Lung (tissue), 12 donors: Measurements from ENCODE around the gene OGG1. TPM values are rescaled to one million over a fixed set of nuclear protein-coding genes. Genes with fewer than 3 reads are reported as not detected.

Source experiments
- ATAC-seq: fragments of 200-7000 bp; cut with Tn5 transposase; one replicate; pipeline ENCODE4 v1.9.1; 2020; ENCODE audit warnings: moderate number of reproducible peaks; ENCODE audit not compliant: insufficient read depth, low FRiP score
- DNase-seq, 3 donors: peaks; one replicate each; pipeline ENCODE4 v3.0.0-alpha.2; 2013 to 2017
- H3K27ac ChIP-seq, 2 donors: one replicate each; pipeline ENCODE4 v1.5.1; 2013; ENCODE audit warnings: mild to moderate bottlenecking in 2 of 2, moderate library complexity in 2 of 2, control low read depth in 1 of 2, inconsistent platforms in 1 of 2, low read depth in 1 of 2, low read length in 1 of 2
- H3K27me3 ChIP-seq, 3 donors: one replicate each; pipeline ENCODE4 v1.5.1; 2013; ENCODE audit warnings: low read length in 2 of 3; ENCODE audit not compliant: control insufficient read depth in 3 of 3, insufficient read depth in 3 of 3
- H3K36me3 ChIP-seq, 4 donors: one replicate each; pipeline ENCODE4 v1.5.1; 2013; ENCODE audit warnings: low read length in 4 of 4, mild to moderate bottlenecking in 1 of 4, moderate library complexity in 1 of 4; ENCODE audit not compliant: control insufficient read depth in 4 of 4, insufficient read depth in 4 of 4
- H3K4me1 ChIP-seq, 5 donors: one replicate each; pipeline ENCODE4 v1.5.1; 2013; ENCODE audit warnings: low read length in 5 of 5, mild to moderate bottlenecking in 2 of 5, moderate library complexity in 1 of 5; ENCODE audit not compliant: control insufficient read depth in 5 of 5, insufficient read depth in 5 of 5
- H3K4me3 ChIP-seq: one replicate; pipeline ENCODE4 v1.5.1; 2013; ENCODE audit warnings: mild to moderate bottlenecking, control low read depth, moderate library complexity
- H3K9ac ChIP-seq, 2 donors: one replicate each; pipeline ENCODE4 v1.5.1; 2013; ENCODE audit warnings: low read length in 2 of 2, control low read depth in 1 of 2; ENCODE audit not compliant: insufficient read depth in 1 of 2
- H3K9me3 ChIP-seq, 4 donors: one replicate each; pipeline ENCODE4 v1.5.1; 2013; ENCODE audit warnings: low read length in 3 of 4, mild to moderate bottlenecking in 1 of 4, moderate library complexity in 1 of 4; ENCODE audit not compliant: control insufficient read depth in 4 of 4, insufficient read depth in 3 of 4
- WGBS, 2 donors: extraction: QIAGEN DNeasy Blood & Tissue Kit; methylation state at CpG; one replicate each; pipeline ENCODE4 v1.1.7; 2013; 5-methylcytosine and 5-hydroxymethylcytosine counted together
- polyA plus RNA-seq, 2 donors: library from polyadenylated mRNA; stranded (reverse); fragments of 200-250 nt; gene quantifications; one replicate each; pipeline ENCODE4 v1.2.1, GENCODE V29; 2013
- total RNA-seq, 2 donors: library from RNA; depleted of rRNA in 1 of 2; stranded (reverse); fragments of >200 nt in 1 of 2; gene quantifications; one replicate each; pipeline ENCODE4 v1.2.1, GENCODE V29; 2014 to 2021
- TF ChIP-seq, protein P1 (sequence below): IDR thresholded peaks from 2 replicates; pipeline ENCODE4 v1.5.1; 2012; ENCODE audit warnings: mild to moderate bottlenecking; ENCODE audit errors: control extremely low read depth, extremely low read depth
- donor health status: control.
- donor health status: control.
- donor health status: Bipolar disorder and iron deficiency.
- donor health status: healthy.
- donor health status: DM: yes; HTN: yes; CAD: no.

OGG1 gene
- total and polyA plus RNA-seq, 4 donors, result 13.2 to 31.2 (median 23.3) TPM

DNA sequence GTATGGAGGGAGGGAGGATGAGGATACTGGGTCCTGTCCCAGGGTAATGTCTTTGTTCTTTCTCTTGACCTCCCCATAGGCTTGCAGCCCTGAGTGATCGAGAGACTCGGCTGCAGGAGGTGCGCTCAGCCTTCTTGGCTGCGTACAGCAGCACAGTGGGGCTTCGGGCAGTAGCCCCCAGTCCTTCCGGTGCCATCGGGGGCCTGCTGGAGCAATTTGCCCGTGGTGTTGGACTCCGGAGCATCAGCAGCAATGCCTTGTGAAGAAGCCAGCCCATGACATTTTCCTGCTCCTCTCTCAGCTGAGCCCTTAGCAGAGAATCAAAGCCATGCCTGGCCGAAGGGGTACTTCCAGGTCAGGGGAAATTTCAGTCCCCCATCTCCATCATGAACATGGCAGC, 48.0 kb upstream of the OGG1 start:
- Histone ChIP-seq H3K4me1 (peaks cover 0 to 16% (median 0%) of the 10 kb centered on the region in 5 donors), H3K36me3 (peaks cover 7 to 47% (median 11%) of the 10 kb centered on the region in 4 donors), H3K27me3 (peaks cover 0 to 17% (median 4%) of the 10 kb centered on the region in 3 donors), H3K9me3 (peaks cover 0 to 4% (median 0%) of the 10 kb centered on the region in 4 donors), H3K4me3 (no peak overlapping the region), H3K27ac (no peak overlapping the region), H3K9ac (no peak overlapping the region)
- DNase-seq (no peak), ATAC-seq (no peak)
- WGBS, 2 donors, result 96 to 97% methylated on average over 10 of the region's 10 CpGs
- TF ChIP-seq, protein P1, sequence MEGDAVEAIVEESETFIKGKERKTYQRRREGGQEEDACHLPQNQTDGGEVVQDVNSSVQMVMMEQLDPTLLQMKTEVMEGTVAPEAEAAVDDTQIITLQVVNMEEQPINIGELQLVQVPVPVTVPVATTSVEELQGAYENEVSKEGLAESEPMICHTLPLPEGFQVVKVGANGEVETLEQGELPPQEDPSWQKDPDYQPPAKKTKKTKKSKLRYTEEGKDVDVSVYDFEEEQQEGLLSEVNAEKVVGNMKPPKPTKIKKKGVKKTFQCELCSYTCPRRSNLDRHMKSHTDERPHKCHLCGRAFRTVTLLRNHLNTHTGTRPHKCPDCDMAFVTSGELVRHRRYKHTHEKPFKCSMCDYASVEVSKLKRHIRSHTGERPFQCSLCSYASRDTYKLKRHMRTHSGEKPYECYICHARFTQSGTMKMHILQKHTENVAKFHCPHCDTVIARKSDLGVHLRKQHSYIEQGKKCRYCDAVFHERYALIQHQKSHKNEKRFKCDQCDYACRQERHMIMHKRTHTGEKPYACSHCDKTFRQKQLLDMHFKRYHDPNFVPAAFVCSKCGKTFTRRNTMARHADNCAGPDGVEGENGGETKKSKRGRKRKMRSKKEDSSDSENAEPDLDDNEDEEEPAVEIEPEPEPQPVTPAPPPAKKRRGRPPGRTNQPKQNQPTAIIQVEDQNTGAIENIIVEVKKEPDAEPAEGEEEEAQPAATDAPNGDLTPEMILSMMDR, result no peak

GRCh38 chr3:9703240-9703639, 46.5 kb upstream of the OGG1 start:
- DNase-seq (no peak), ATAC-seq (no peak)
- WGBS, 2 donors, result 86 to 91% methylated on average over 4 of the region's 4 CpGs
- H3K4me3 ChIP-seq, result no peak overlapping the region
- H3K27me3 ChIP-seq, result peaks cover 0 to 17% (median 4%) of the 10 kb centered on the region in 3 donors
- peaks cover 0 to 5% (median 0%) of the 10 kb centered on the region in 4 donors for H3K9me3 ChIP-seq
- TF ChIP-seq, protein P1, result no peak
- no peak overlapping the region for H3K27ac ChIP-seq
- no peak overlapping the region for H3K9ac ChIP-seq
- peaks cover 0 to 16% (median 0%) of the 10 kb centered on the region in 5 donors for H3K4me1 ChIP-seq
- peaks cover 1 to 34% (median 9%) of the 10 kb centered on the region in 4 donors for H3K36me3 ChIP-seq

- Histone ChIP-seq H3K36me3 (peaks cover 0 to 29% (median 9%) of the 10 kb centered on the region in 4 donors), H3K27ac (no peak within 1 kb of the TSS), H3K4me3 (peak within 1 kb of the TSS; percentile 13), H3K9ac (no peak within 1 kb of the TSS), H3K27me3 (peaks cover 0 to 17% (median 4%) of the 10 kb centered on the region in 3 donors), H3K9me3 (peaks cover 0 to 5% (median 0%) of the 10 kb centered on the region in 4 donors), H3K4me1 (peaks cover 0 to 16% (median 0%) of the 10 kb centered on the region in 5 donors)
- TF ChIP-seq, protein P1, result no peak
- DNase-seq (no peak), ATAC-seq (no peak)
- 2 to 4% methylated on average over 50 to 56 of the region's 56 CpGs for WGBS, 2 donors
These were observed 45.9 kb upstream of the OGG1 start, which contains the start of gene CPNE9 for GRCh38 chr3:9703736-9704346. CPNE9 (plus strand) TSS chr3:9703833; CDS start chr3:9703997, 164 bp downstream.
